Fibroblast of pulmonary artery (primary cell): ENCODE results near the gene OR52R1.
A peak's percentile ranks its signal among the peaks of the same experiment; 100 is the strongest.
"Not testable (repeated sequence)": the region's sequence is repeated elsewhere in the genome, so short reads cannot be mapped to it uniquely, and the experiment has no call there.

Source experiments
- DNase-seq: peaks from one replicate; pipeline ENCODE4 v3.0.0-alpha.2; 2010; ENCODE audit warnings: low read depth
- H3K4me3 ChIP-seq: replicated peaks from 2 replicates; pipeline ENCODE4 v1.5.1; 2011; ENCODE audit warnings: low read depth, mild to moderate bottlenecking, control low read depth, low read length, moderate library complexity
- CTCF ChIP-seq: IDR thresholded peaks from 2 replicates; pipeline ENCODE4 v1.5.1; 2011; ENCODE audit warnings: mild to moderate bottlenecking, control low read depth, low read length, inconsistent platforms; ENCODE audit errors: missing control alignments

The OR52R1 gene

GRCh38 chr11:4826425-4826824 lies 22.2 kb upstream of the OR52R1 start:
- peak; percentile 19 for DNase-seq
- H3K4me3 ChIP-seq, result no peak overlapping the region
- TF ChIP-seq CTCF, result no peak

GRCh38 chr11:4825132-4825531 lies 21.0 kb upstream of the OR52R1 start:
- no peak for TF ChIP-seq CTCF
- no peak for DNase-seq
- H3K4me3 ChIP-seq, result no peak overlapping the region

GRCh38 chr11:4821021-4821420 lies 16.8 kb upstream of the OR52R1 start, which contains the start of gene OR51F2:
Gene OR51F2, plus strand, starts transcription at chr11:4821321. Its CDS starts 101 bp downstream, at chr11:4821422.
- H3K4me3 ChIP-seq, result no peak within 1 kb of the TSS
- no peak for DNase-seq
- TF ChIP-seq CTCF, result no peak

GRCh38 chr11:4809246-4809645 lies 5.1 kb upstream of the OR52R1 start:
- no peak for TF ChIP-seq CTCF
- DNase-seq, result no peak
- no peak overlapping the region for H3K4me3 ChIP-seq

- no peak for DNase-seq
- H3K4me3 ChIP-seq, result no peak overlapping the region
- no peak for TF ChIP-seq CTCF
Observed at GRCh38 chr11:4808476-4808875, 4.3 kb upstream of the OR52R1 start.

- not testable (repeated sequence) for DNase-seq, H3K4me3 ChIP-seq
Observed at GRCh38 chr11:4801316-4801715, 2.9 kb downstream of the OR52R1 start.

- no peak for TF ChIP-seq CTCF
- no peak for DNase-seq
- H3K4me3 ChIP-seq, result no peak overlapping the region
Observed at GRCh38 chr11:4798427-4799183, 5.6 kb downstream of the OR52R1 start.
